ENCODE results near the gene IFITM10.

DNA sequence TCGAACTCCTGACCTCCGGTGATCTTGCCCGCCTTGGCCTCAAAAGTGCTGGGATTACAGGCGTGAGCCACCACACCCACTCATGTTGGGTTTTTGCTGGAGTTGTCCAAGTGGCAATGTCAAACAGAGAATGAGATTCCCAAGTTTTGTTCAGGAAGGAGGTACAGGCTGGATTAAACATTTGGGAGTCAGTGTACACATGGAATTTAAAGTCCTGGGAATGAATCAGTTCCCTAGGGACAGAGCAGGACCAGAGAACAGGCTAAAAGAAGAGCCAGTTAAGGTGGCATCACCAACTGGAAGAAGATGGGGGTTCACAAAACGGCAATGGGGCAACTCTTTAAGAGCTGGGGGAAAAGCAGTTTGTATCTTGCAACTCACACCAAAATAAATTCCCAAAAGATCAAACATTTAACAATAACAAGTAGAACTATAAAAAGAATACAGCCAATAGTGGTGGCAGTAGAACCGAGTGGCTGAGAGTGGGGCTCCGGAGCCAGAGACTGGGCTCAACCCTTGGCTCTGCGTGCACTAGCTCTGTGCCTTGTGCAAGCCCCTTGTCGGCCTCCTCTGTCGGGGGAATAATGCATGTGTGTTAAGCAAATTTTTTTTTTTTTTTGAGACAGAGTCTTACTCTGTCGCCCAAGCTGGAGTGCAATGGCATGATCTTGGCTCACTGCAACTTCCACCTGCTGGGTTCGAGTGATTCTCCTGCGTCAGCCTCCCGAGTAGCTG is 47.2 kb upstream of the IFITM10 start:
- TF ChIP-seq EZH2 (IDR thresholded peaks at IDR 0.05; ENCODE audit: insufficient read depth, poor library complexity, severe bottlenecking) (no peak), EZH2phosphoT487 (IDR thresholded peaks at IDR 0.05; ENCODE audit: insufficient read depth, low read depth) (no peak)

Measured in GM23248 (cell line).